Thoracic aorta (tissue), 2 donors: Measurements from ENCODE around the gene HMX1. TPM values are rescaled to one million over a fixed set of nuclear protein-coding genes. Genes with fewer than 3 reads are reported as not detected.

ENCODE experiments used
- ATAC-seq: fragments of 150-250 bp; one replicate; pipeline ENCODE4 v1.8.0; 2017; ENCODE audit warnings: low read depth; ENCODE audit not compliant: insufficient number of reproducible peaks, low FRiP score
- DNase-seq: peaks from one replicate; pipeline ENCODE4 v3.0.0-alpha.2; 2020; ENCODE audit warnings: low spot score
- H3K27ac ChIP-seq, 2 donors: fragments of 200-600 bp; sonication (generic); 1 replicate in 1 of 2; 2 replicates in 1 of 2; pipeline ENCODE4 v1.5.1; 2016; ENCODE audit warnings: mild to moderate bottlenecking in 2 of 2, moderate library complexity in 2 of 2
- H3K27me3 ChIP-seq: fragments of 200-600 bp; sonication (generic); replicated peaks from 2 replicates; pipeline ENCODE4 v1.6.0; 2016; ENCODE audit warnings: mild to moderate bottlenecking; ENCODE audit not compliant: insufficient read depth
- H3K36me3 ChIP-seq: fragments of 200-600 bp; sonication (generic); one replicate; pipeline ENCODE4 v1.5.1; 2016
- H3K4me1 ChIP-seq, 2 donors: fragments of 200-600 bp; sonication (generic); 1 replicate in 1 of 2; 2 replicates in 1 of 2; pipeline versions ENCODE4 v1.5.1 to v1.6.0; 2016; ENCODE audit warnings: low read depth in 2 of 2, mild to moderate bottlenecking in 1 of 2; ENCODE audit not compliant: control insufficient read depth in 1 of 2
- H3K4me3 ChIP-seq: fragments of 200-600 bp; sonication (generic); 2 replicates; pipeline ENCODE4 v1.5.1; 2016; ENCODE audit warnings: mild to moderate bottlenecking
- H3K9me3 ChIP-seq: fragments of 200-600 bp; sonication (generic); 2 replicates; pipeline ENCODE4 v1.5.1; 2016
- total RNA-seq, 2 donors: library from RNA; depleted of rRNA; stranded (reverse); fragments of >200 nt; gene quantifications; one replicate each; pipeline versions ENCODE4 v1.1.0 to v1.2.3, GENCODE V29; 2016
- TF ChIP-seq, protein P1 (sequence below): fragments of 200-600 bp; sonication (generic); IDR thresholded peaks from one replicate; pipeline ENCODE4 v1.5.1; 2019; ENCODE audit warnings: antibody characterized with exemption

HMX1 gene
- total RNA-seq, 2 donors from 2014 or later, result 0.28 TPM; not detected in 1

DNA sequence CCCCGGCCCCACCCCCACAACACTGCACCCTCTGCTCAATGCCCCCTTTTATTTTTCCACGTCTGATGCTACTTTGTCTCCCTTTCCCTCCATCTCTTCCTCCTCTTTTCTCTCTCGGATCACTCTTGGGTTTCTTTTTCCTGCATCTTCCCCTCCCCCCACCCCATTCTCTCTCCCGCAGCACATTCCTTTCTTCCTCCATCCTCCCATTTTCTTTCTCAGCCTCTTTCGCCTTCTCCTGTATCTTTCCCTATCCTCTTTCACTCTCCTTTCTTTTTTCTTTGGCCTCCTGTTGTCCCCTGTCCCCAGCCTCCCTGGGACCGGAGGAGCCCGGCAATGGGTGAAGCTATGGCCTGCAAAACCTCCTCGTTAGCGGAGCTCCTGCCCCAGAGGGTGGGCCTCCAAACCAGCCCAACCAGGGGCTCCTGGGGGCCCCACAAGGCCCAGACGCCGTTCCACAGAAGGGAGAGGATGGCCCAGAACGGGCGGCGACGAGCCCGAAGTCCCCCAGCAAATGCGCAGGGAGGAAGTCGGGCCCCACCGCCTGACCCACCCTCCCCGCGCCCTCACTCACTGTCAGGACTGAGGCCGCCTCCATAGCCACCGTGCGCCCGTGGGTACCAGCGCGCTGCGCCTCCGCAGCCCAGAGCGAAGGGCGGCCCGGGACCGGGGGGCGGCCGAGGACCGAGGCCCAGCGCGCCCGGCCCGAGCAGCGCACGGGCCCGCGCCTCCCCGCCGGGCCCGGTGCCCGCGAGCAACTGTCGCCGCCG is 807 bp downstream of the HMX1 start:
- no peak for DNase-seq
- no peak for ATAC-seq
- no peaks in the 10 kb centered on the region for H3K9me3 ChIP-seq
- H3K27ac ChIP-seq, result no peak overlapping the region
- no peak overlapping the region for H3K4me3 ChIP-seq
- TF ChIP-seq, protein P1, sequence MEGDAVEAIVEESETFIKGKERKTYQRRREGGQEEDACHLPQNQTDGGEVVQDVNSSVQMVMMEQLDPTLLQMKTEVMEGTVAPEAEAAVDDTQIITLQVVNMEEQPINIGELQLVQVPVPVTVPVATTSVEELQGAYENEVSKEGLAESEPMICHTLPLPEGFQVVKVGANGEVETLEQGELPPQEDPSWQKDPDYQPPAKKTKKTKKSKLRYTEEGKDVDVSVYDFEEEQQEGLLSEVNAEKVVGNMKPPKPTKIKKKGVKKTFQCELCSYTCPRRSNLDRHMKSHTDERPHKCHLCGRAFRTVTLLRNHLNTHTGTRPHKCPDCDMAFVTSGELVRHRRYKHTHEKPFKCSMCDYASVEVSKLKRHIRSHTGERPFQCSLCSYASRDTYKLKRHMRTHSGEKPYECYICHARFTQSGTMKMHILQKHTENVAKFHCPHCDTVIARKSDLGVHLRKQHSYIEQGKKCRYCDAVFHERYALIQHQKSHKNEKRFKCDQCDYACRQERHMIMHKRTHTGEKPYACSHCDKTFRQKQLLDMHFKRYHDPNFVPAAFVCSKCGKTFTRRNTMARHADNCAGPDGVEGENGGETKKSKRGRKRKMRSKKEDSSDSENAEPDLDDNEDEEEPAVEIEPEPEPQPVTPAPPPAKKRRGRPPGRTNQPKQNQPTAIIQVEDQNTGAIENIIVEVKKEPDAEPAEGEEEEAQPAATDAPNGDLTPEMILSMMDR, result no peak
- H3K36me3 ChIP-seq, result no peaks in the 10 kb centered on the region
- H3K27me3 ChIP-seq, result peaks cover 4% of the 10 kb centered on the region
- H3K4me1 ChIP-seq, result peaks cover 0 to 6% of the 10 kb centered on the region in 2 donors

DNA sequence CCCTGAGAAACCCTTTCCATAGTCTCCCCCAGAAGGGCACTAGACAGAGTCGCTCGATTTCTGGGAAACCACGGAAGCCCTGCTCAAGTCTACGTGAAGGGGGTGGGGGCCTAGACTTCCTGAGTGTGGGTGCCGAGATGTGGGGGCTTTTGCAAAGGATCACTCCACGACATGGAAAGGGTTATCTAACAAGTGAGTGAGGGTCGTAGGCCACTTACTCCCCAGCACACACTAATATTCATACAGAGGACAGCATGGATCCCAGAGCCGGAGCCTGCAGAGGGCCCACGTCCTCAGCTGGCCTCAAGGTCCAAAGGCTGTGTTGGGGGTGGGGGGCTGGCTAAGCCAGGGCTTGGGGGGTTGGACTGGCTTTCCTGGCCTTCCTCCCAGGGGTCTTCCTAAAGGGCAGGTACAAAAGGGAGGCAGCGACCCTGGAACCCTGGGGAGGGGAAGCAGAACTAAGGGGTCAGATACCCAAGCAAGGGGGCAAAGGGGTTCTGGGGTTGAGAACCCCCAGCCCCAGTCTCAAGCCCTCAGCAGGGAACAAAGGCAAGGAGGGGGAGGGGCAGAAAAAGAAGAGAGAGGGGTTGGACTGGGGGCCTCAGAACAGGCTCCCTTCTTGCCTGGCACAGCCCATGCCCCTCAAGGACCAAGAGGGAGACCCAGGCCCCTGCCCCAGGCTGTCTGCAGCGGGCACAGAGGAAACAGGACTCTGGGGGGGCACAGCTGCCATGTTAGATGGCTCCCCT is 1.6 kb downstream of the HMX1 start:
- no peak for DNase-seq
- Histone ChIP-seq H3K36me3 (no peaks in the 10 kb centered on the region), H3K27ac (no peak overlapping the region), H3K4me1 (peaks cover 0 to 6% of the 10 kb centered on the region in 2 donors), H3K4me3 (no peak overlapping the region), H3K9me3 (no peaks in the 10 kb centered on the region), H3K27me3 (peaks cover 4% of the 10 kb centered on the region)
- no peak for ATAC-seq
- TF ChIP-seq, protein P1, result no peak

DNA sequence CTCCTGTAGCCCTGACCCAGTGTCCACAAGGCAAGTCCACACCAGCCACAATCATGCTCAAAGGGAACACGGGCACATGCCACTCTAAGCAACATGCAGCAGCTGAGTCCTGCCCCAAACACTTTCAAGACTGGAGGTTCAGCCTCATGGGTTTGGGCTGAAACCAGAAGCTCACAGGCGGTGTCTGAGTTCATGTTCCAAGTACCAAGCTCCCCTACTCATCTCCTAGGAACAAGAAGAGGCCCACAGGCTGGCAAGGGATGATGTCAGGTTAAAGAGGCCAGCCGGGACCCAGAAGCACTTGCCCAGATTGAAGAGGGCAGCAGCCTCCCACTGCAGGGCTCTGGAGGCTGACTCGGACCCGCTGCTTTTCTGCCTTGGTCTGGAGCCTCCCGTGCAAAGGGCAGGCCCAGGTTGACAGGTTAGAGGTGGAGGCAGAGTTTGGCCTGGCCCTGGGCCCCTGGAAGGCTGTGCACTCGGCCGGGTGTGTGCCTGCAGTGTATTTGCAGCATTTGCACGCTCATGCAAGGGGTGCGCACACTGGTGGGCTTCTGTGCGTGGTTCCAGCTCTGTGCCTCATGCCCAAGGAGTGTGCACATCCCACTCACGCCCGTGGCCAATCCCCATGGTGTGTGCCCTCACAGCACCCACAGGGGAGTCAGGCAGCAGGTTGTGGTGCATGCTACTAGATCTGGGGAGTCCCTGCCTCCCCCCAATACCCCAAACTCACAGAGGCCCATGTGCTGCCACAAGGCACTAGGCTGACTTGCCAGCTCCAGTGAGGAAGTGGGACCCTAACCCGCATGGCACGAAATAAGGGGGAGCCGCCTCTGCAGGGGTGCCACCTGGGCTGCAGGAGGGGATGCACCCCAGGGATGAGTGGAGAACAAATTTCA is 2.4 kb downstream of the HMX1 start:
- no peak overlapping the region for H3K4me3 ChIP-seq
- H3K27me3 ChIP-seq, result peaks cover 4% of the 10 kb centered on the region
- DNase-seq, result no peak

DNA sequence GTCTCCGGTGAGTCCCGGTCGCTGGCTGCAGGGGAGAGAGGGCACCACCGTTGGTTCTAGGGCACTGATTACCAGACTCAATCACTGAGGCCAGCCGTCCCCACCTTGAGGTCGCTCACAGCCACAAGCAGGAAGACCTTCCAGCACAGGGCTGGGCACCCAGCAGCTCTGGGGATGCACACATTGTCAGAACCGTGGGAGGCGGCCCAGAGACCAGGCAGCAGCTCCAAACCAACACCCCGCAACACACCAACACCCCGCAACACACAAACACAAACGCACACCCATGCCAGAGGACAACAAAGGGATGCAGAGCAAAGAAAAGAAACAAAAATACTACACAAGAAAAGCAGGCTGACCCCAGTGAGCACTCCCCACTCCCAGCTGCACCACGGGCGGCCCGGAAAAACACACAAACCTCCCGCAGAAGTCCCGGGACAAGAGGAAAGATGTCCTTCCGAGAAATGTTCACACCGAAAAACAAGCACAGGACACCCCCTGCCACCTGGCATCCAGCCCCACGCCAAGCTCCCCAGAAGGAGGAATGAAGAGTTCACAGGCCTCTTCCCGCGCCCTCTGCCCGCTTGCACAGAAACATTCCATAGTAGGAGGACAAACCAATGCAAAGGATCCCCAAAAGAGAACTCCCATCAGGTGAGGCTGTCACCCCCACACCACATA is 3.2 kb downstream of the HMX1 start:
- H3K4me1 ChIP-seq, result peaks cover 0 to 6% of the 10 kb centered on the region in 2 donors
- H3K36me3 ChIP-seq, result no peaks in the 10 kb centered on the region
- TF ChIP-seq, protein P1, result no peak
- H3K4me3 ChIP-seq, result no peak overlapping the region
- no peak for DNase-seq
- ATAC-seq, result no peak
- H3K27ac ChIP-seq, result no peak overlapping the region
- H3K9me3 ChIP-seq, result no peaks in the 10 kb centered on the region
- H3K27me3 ChIP-seq, result peaks cover 8% of the 10 kb centered on the region

More for the DNA sequence above, 2.4 kb downstream of the HMX1 start:
- TF ChIP-seq, protein P1, result no peak
- no peaks in the 10 kb centered on the region for H3K9me3 ChIP-seq
- no peak overlapping the region for H3K27ac ChIP-seq
- ATAC-seq, result no peak
- H3K36me3 ChIP-seq, result no peaks in the 10 kb centered on the region
- peaks cover 0 to 6% of the 10 kb centered on the region in 2 donors for H3K4me1 ChIP-seq
